Rectal smooth muscle tissue (tissue), 1 donor: ENCODE data around the gene TEDC1.

Source experiments
- H3K27ac ChIP-seq: one replicate; pipeline ENCODE4 v1.7.0; 2013; ENCODE audit warnings: low read depth, low read length, inconsistent platforms
- H3K27me3 ChIP-seq: one replicate; pipeline ENCODE4 v1.7.0; 2013; ENCODE audit warnings: low read length; ENCODE audit not compliant: control insufficient read depth, insufficient read depth
- H3K36me3 ChIP-seq: one replicate; pipeline ENCODE4 v1.7.0; 2013; ENCODE audit warnings: low read length; ENCODE audit not compliant: control insufficient read depth, insufficient read depth
- H3K4me1 ChIP-seq: one replicate; pipeline ENCODE4 v1.7.0; 2013; ENCODE audit warnings: low read length; ENCODE audit not compliant: control insufficient read depth, insufficient read depth
- H3K4me3 ChIP-seq: one replicate; pipeline ENCODE4 v1.7.0; 2013; ENCODE audit warnings: low read length
- H3K9ac ChIP-seq: one replicate; pipeline ENCODE4 v1.7.0; 2013; ENCODE audit warnings: low read length

Gene TEDC1

DNA sequence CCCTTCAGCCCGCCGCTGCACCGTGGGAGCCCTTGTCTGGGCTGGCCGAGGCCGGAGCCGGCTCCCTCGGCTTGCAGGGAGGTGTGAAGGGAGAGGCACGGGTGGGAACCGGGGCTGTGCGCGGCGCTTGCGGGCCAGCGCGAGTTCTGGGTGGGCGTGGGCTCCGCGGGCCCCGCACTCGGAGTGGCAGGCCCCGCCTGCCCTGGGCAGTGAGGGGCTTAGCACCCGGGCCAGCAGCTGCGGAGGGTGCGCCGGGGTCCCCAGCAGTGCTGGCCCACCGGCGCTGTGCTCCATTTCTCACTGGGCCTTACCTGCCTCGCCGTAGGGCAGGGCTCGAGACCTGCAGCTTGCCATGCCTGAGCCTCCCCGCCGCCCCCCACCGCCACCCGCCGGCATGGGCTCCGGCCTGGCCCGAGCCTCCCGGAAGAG is 56.7 kb downstream of the TEDC1 start:
- no peaks in the 10 kb centered on the region for H3K4me1 ChIP-seq
- no peaks in the 10 kb centered on the region for H3K36me3 ChIP-seq
- H3K27me3 ChIP-seq: no peaks in the 10 kb centered on the region
- H3K27ac ChIP-seq: no peak overlapping the region
- H3K9ac ChIP-seq: no peak overlapping the region
- H3K4me3 ChIP-seq: no peak overlapping the region
